Bone marrow (tissue), 2 donors: Measurements from ENCODE around the gene SH3BP4.
"Not testable (repeated sequence)": the region's sequence is repeated elsewhere in the genome, so short reads cannot be mapped to it uniquely, and the experiment has no call there.

Experiments used
- DNase-seq, 2 donors: peaks; one replicate each; lab custom pipeline; 2025; lab: John Stamatoyannopoulos, UW

The SH3BP4 gene

GRCh38 chr2:235017441-235017840, 65.6 kb downstream of the SH3BP4 start:
- DNase-seq, result no peak

- DNase-seq, result no peak
These were observed 67.0 kb downstream of the SH3BP4 start for GRCh38 chr2:235018838-235019237.

- DNase-seq, result not testable (repeated sequence)
These were observed 68.3 kb downstream of the SH3BP4 start for GRCh38 chr2:235020141-235020540.

DNA sequence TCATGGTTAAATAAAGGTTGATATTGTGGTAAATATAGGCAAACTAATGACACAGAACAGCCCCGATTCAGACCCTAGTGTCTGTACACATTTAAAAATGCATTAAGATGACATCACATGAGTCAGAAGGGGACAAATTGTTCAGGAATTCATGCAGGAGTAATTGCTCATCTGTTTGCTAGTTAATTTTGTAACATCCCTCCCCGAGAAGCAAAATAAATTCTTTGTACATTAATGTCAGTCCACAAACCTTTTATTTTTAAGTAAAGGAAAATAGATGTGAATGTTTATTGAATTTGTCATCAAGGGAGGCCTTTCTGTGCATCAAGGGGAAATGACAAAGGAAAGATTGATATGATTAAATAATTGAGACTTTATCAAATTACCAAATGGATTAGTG, 69.9 kb downstream of the SH3BP4 start:
- no peak for DNase-seq

- DNase-seq, result no peak
These were observed 72.5 kb downstream of the SH3BP4 start for GRCh38 chr2:235024191-235024860.

DNA sequence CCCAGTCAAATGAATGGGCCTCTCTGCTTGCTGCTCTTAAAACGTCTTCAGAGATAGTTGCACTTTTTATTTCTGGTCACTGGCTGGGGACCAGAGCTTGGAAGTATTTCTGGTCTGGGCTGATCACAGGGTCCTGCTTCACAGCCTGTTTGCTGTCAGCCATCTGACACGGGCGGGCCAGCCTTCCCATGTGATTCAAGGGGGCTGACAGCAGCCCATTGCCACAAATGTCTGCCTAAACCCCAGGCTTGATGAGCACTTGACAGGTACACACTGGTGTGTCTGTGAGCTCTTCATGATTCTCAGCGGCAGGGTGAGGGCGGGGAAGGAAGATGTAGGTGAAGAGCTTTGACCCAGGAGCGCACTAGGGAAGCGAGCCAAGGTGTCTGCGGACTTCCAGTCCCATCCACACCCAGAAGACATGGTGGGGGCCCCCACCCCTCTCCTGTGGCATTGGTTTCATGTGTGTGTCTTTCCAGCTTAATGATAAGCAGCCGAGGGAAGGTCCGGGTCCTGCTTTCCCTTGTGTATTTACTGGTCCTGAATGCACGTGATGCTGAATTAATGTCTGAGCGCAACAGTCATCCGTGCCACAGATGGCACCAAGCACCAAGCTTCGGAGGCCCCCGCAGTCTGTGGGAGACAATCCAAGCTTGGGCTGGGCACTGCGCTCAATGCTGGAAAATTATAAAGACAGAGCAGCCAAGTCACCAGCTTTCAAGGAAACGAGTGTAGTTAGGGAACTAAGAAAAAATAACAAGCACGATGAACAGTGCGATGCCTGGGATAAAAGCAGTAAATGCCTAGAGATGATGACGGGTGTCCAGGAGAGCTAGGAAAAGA, 73.3 kb downstream of the SH3BP4 start:
- DNase-seq, result no peak

- DNase-seq, result no peak
These were observed 74.2 kb downstream of the SH3BP4 start for GRCh38 chr2:235025800-235026536.

DNA sequence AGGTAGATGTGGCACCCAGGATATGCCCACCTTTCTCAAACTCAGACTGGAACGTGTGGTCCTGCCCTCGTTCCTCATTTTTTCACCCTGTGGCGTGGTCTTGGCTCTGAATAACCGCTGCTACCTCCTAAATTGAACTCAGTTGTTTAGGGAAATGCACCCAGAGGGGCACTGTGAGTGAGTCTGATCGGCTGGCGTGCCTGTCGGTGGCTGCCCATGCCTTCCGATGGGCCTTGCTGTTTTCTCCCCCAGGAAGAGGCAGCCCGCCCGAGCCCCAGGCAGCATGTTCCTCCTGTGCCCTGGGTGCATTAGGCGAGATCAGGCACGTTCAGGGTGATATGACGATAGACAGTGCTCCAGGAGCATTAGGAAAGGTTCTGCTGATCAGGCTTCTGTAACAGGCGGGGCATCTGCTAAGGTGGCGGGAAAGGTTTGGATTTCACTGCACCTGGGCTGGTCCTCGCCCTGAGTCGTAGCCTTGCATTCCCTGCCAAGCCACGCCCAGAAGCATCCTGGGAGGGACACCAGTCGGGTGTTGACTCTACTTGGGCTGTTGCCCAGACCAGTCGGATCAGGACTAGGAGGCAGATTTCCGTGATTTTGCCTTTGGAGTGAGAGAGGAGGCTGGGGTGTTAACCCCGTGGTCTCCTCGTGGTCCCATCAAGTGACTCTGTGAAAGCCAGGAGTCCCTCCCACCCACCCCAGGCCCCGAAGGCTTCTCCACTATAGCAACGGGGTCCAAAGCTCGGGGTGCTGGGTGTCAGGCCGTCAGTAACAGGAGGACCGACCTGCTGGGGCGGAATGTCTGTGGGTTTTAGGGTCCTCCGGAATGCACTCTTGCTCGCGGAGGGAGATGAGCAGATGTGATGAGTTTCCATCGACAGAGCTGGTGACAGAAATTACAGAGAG, 75.1 kb downstream of the SH3BP4 start:
- DNase-seq, result no peak

DNA sequence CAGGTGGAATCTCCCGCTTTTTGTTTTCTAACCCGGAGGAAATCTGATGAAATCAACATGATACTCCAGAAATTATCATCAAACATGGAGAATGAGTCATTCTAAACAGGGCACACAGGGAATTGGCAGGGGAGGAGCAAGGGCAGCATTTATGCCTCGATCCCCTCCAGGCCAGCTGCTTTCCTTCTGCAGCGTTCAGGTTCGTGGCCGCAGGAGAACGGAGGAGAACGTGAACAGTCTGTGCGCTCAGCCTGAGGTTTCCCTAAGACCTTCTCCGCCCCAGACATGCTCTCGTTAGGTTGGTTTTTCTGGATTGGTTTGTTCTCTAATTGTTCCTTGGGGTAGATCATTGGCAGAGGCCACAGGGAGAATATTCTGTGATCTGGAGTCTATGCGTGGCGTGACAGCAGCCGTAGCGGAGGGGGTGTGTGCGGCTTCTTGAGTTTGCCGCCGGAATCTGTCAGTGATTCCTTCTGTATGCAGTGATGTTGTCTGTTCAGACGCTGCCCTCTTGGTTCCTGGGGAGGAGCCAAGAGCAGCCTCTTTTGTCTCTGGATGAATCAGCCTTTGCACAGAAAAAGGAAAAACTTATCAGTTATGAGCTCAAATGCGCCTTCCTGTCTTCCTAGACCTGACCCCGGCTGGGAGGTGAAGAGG, 75.9 kb downstream of the SH3BP4 start:
- no peak for DNase-seq

DNA sequence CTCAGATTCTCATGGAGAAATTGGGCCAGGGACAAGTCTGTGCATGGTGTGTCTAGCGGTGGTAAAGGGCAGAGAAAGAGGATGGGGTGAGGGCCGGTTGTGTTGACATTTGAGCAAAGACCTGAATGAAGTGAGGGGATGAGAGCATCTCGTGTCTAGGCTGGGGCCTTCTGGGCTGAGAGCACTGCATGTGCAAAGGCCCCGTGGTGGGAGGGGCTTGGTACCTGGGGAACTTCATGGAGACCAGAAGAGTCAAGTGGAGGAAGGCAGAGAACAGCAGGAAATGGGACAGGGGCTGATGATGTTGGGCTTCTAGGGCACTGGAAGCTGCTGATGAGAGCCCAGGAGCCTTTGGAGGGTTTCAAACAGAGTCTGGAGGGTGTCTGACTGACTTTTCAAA, 76.8 kb downstream of the SH3BP4 start:
- DNase-seq, result no peak

GRCh38 chr2:235029054-235029453, 77.2 kb downstream of the SH3BP4 start:
- DNase-seq, result no peak

GRCh38 chr2:235030126-235030525, 78.3 kb downstream of the SH3BP4 start:
- DNase-seq, result no peak

GRCh38 chr2:235030936-235031335, 79.1 kb downstream of the SH3BP4 start:
- no peak for DNase-seq

DNA sequence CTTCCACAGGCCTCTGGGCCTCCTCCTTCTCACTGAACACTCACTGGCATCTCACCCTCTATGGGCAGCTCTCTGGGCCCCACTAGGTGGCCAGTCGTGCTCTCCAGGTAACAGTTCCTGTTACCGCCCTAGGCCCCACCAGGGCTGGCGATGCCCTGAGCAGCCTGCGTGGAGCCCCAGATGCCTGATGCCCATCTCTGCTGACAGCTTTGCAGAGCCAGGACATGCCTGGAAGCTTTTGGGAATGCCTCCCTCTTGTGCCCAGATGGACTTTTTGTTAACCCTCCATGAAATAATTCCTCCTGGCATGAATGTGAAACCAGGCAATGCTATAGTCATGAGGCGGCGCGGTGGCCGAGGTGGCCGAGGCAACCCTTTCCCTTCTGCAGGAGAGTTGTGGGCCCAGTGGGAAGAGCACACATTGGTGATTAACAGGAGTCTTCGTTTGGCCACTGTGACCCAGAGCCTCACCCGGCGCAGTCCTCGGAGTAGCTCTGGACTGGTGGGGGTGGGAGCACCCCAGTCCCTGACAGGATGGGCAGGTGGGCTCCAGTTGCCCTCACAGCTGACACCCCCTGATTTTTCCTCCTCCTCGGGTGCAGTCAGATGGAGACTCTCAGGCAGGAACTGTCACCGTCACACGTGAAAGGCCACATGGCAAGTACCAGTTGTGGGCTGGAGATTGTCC, 80.0 kb downstream of the SH3BP4 start:
- DNase-seq, result no peak

DNA sequence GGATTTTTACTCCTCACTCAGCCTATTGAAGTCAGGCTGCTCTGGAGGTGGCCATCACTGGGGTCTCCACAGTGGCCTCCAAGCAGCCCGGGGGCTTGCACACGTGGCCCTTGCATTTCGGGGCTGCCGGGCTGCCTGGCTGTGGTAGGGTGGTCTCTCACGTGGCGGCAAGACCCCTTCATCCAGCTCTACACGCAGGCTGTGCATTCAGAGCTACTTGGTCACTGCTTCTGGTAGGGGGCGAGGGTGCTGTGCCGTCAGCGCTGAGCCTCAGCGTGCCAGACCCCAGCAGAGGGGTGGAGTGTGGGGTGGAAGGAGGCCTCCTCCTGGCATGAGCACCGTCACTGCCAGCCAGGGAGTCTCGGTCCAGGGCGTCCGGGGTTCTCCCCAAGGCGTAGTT, 80.6 kb downstream of the SH3BP4 start:
- no peak for DNase-seq

- DNase-seq, result no peak
These were observed 81.1 kb downstream of the SH3BP4 start for GRCh38 chr2:235032949-235033348.

DNA sequence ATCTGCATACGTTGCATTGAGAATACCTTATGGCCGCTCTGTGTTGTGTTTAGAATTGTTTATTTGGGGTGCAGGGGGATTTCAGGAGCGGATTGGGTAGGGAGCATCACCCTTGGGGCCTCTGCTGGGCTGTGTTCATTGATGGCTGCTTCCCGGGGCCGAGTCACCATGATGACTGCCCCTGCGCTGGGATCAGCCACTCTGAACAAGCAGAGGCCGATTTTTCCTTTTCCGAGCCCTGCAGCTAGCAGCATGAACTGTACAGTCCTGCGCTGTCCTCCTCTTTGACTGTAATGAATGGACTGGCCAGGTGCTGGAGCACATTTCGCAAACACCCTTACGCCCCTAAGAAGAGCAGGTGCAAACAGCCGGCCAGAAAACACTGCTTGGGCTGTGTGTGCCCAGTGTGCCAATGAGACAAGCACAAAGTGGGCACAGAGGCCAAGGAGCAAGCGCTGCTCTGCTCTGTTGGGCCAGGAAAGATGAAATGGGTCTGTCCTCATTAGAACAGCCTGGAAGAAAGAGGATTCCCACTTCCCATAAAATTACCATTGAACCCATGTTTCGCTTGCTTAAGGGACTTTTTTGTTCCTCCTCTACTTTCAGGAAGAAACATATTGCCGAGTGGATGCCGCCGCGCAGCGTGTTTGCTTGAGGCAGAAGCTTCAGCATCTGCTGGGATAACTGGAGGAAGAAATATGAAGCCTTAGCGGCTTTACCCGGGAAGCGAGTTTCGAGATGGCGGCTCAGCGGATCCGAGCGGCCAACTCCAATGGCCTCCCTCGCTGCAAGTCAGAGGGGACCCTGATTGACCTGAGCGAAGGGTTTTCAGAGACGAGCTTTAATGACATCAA, 82.7 kb downstream of the SH3BP4 start:
- DNase-seq, result no peak

DNA sequence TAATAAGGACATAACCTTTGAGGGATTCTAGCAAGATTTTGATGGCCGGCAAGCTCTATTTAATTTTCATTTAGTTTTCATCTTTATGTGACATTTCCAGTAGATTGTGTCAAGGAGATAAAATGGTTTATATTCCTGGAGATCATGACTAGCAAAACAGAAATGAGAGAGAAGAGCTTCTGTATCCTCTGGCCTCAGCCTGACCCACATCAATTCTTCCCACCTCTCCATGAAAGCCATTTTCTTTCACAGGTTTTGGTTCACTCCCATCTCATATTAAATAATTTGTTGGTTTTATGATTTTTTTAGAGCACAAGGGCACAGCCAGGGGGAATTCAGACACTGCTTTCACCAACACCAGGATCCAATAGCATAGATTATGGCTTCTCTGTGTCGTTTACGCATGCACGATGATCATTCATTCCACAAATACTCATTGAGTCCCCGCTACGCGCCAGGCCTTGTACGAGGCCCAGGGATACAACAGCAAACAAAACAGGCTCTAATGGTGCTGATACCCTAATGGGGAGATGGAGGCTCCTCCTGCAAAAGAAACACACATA, 85.9 kb downstream of the SH3BP4 start:
- no peak for DNase-seq

- no peak for DNase-seq
These were observed 89.6 kb downstream of the SH3BP4 start for GRCh38 chr2:235041221-235041917.
